ENCODE results near the gene C6orf15. TPM values are rescaled to one million over a fixed set of nuclear protein-coding genes. Genes with fewer than 3 reads are reported as not detected.
A peak's percentile ranks its signal among the peaks of the same experiment; 100 is the strongest.

Gene C6orf15
- total and polyA plus RNA-seq, 2 donors from 2014 or later: not detected

GRCh38 chr6:31158140-31158862 is 45.9 kb upstream of the C6orf15 start, which contains the start of gene TCF19:
Gene TCF19, plus strand, starts transcription at chr6:31158589. Its CDS starts 881 bp downstream, at chr6:31159470.
- peak; percentile 99 to 100 (median 100) for DNase-seq
- H3K9me3 ChIP-seq (ENCODE audit: control insufficient read depth in 2 of 3, insufficient read depth in 1 of 3, low read length in 3 of 3): no peaks in the 10 kb centered on the region
- no peaks in the 10 kb centered on the region for H3K27me3 ChIP-seq (ENCODE audit: control insufficient read depth, insufficient read depth, low read length)
- H3K4me3 ChIP-seq (ENCODE audit: low read length in 3 of 3): peak within 1 kb of the TSS; percentile 71 to 88 (median 88)
- peak within 1 kb of the TSS; percentile 60 to 66 for H3K27ac ChIP-seq (ENCODE audit: low read depth in 2 of 2, low read length in 2 of 2)
- TF ChIP-seq CTCF (IDR thresholded peaks at IDR 0.05; ENCODE audit: borderline replicate concordance, extremely low read depth, insufficient read depth): no peak
- peaks cover 0 to 12% (median 6%) of the 10 kb centered on the region in 3 donors for H3K4me1 ChIP-seq (ENCODE audit: control insufficient read depth in 2 of 3, insufficient read depth in 2 of 3, low read depth in 1 of 3, low read length in 3 of 3)
- intact Hi-C loops (cut with DNase I): no loop called here
- peak within 1 kb of the TSS; percentile 68 to 77 (median 69) for H3K9ac ChIP-seq (ENCODE audit: low read length in 3 of 3)
- FAIRE-seq: peak; percentile 91
- no peaks in the 10 kb centered on the region for H3K36me3 ChIP-seq (ENCODE audit: control insufficient read depth in 2 of 3, insufficient read depth in 3 of 3, low read length in 3 of 3)

GRCh38 chr6:31157513-31158139 is 45.3 kb upstream of the C6orf15 start, which contains the start of gene CCHCR1:
Gene CCHCR1, minus strand, starts transcription at chr6:31157802. Its CDS starts 202 bp downstream, at chr6:31157600.
- Histone ChIP-seq H3K9ac (ENCODE audit: low read length in 3 of 3) (peak within 1 kb of the TSS; percentile 68 to 77 (median 69)), H3K9me3 (ENCODE audit: control insufficient read depth in 2 of 3, insufficient read depth in 1 of 3, low read length in 3 of 3) (no peaks in the 10 kb centered on the region), H3K4me3 (ENCODE audit: low read length in 3 of 3) (peak within 1 kb of the TSS; percentile 71 to 88 (median 88)), H3K4me1 (ENCODE audit: control insufficient read depth in 2 of 3, insufficient read depth in 2 of 3, low read depth in 1 of 3, low read length in 3 of 3) (peaks cover 0 to 12% (median 6%) of the 10 kb centered on the region in 3 donors), H3K27ac (ENCODE audit: low read depth in 2 of 2, low read length in 2 of 2) (peak within 1 kb of the TSS; percentile 60 to 66), H3K27me3 (ENCODE audit: control insufficient read depth, insufficient read depth, low read length) (no peaks in the 10 kb centered on the region), H3K36me3 (ENCODE audit: control insufficient read depth in 2 of 3, insufficient read depth in 3 of 3, low read length in 3 of 3) (no peaks in the 10 kb centered on the region)
- DNase-seq: peak in 2 of 5 donors; percentile 22 to 56
- no peak for FAIRE-seq
- intact Hi-C loops (cut with DNase I): no loop called here
- no peak for TF ChIP-seq CTCF (IDR thresholded peaks at IDR 0.05; ENCODE audit: borderline replicate concordance, extremely low read depth, insufficient read depth)

GRCh38 chr6:31156641-31157040 is 44.3 kb upstream of the C6orf15 start:
- no peaks in the 10 kb centered on the region for H3K27me3 ChIP-seq (ENCODE audit: control insufficient read depth, insufficient read depth, low read length)
- peaks cover 0 to 9% (median 6%) of the 10 kb centered on the region in 3 donors for H3K4me1 ChIP-seq (ENCODE audit: control insufficient read depth in 2 of 3, insufficient read depth in 2 of 3, low read depth in 1 of 3, low read length in 3 of 3)
- no peak for TF ChIP-seq CTCF (IDR thresholded peaks at IDR 0.05; ENCODE audit: borderline replicate concordance, extremely low read depth, insufficient read depth)
- no peak overlapping the region for H3K27ac ChIP-seq (ENCODE audit: low read depth in 2 of 2, low read length in 2 of 2)
- no peak overlapping the region for H3K9ac ChIP-seq (ENCODE audit: low read length in 3 of 3)
- FAIRE-seq (no peak), DNase-seq (peak in 3 of 5 donors; percentile 30 to 62 (median 46))
- no peak overlapping the region for H3K4me3 ChIP-seq (ENCODE audit: low read length in 3 of 3)
- no peaks in the 10 kb centered on the region for H3K36me3 ChIP-seq (ENCODE audit: control insufficient read depth in 2 of 3, insufficient read depth in 3 of 3, low read length in 3 of 3)
- intact Hi-C loops (cut with DNase I): no loop called here
- no peaks in the 10 kb centered on the region for H3K9me3 ChIP-seq (ENCODE audit: control insufficient read depth in 2 of 3, insufficient read depth in 1 of 3, low read length in 3 of 3)
